Endothelial cell of umbilical vein (primary cell): Measurements from ENCODE around the gene TMSB10. TPM values are rescaled to one million over a fixed set of nuclear protein-coding genes. Genes with fewer than 3 reads are reported as not detected.

Source experiments
- BruUV-seq: library from RNA; stranded (reverse); fragments of 400-500 nt; replicated peaks from 2 replicates; lab custom pipeline; 2021; lab: Mats Ljungman, UMichigan
- CTCF ChIA-PET: fragments of 300-600, 350-600 bp; sonication (Branson Sonifier 250); formaldehyde crosslinking; loops from one replicate; lab custom pipeline; 2021; ENCODE audit warnings: antibody characterized with exemption, inconsistent platforms; lab: Charles Lee
- POLR2A ChIA-PET: fragments of 300-600, 350-600 bp; sonication (Branson Sonifier 250); formaldehyde crosslinking; loops from one replicate; lab custom pipeline; 2021; ENCODE audit warnings: antibody characterized with exemption, inconsistent platforms; lab: Charles Lee
- DNase-seq: peaks from one replicate; pipeline ENCODE4 v3.0.0-alpha.2; 2011; ENCODE audit warnings: low read depth, low spot score
- FAIRE-seq: peaks from 2 replicates; lab custom pipeline; 2011; peaks lifted over from hg19 to GRCh38; lab: Jason Lieb, UNC
- H2AFZ ChIP-seq: 2 replicates; pipeline ENCODE4 v1.6.0; 2012; ENCODE audit warnings: low read depth, low read length, control low read depth, inconsistent platforms
- H3K27ac ChIP-seq: 2 replicates; pipeline ENCODE4 v1.5.1; 2011; ENCODE audit warnings: low read depth, mild to moderate bottlenecking, control low read depth, low read length, moderate library complexity; ENCODE audit not compliant: insufficient read depth
- H3K27me3 ChIP-seq, 2 experiments: 2 replicates each; pipeline versions ENCODE4 v1.6.0 to v1.6.1; 2011; ENCODE audit warnings: low read length in 2 of 2, mixed read lengths in 1 of 2; ENCODE audit not compliant: control insufficient read depth in 2 of 2, insufficient read depth in 2 of 2
- H3K36me3 ChIP-seq, 2 experiments: 2 replicates in 1 of 2; 3 replicates in 1 of 2; pipeline ENCODE4 v1.5.1; 2011; ENCODE audit warnings: low read length in 2 of 2, mild to moderate bottlenecking in 1 of 2, moderate library complexity in 1 of 2; ENCODE audit not compliant: control insufficient read depth in 2 of 2, insufficient read depth in 2 of 2; ENCODE audit errors: extremely low read depth in 1 of 2
- H3K4me1 ChIP-seq: 3 replicates; pipeline ENCODE4 v1.5.1; 2011; ENCODE audit warnings: mild to moderate bottlenecking, low read length; ENCODE audit not compliant: control insufficient read depth, insufficient read depth; ENCODE audit errors: extremely low read depth
- H3K4me2 ChIP-seq: 2 replicates; pipeline ENCODE4 v1.6.1; 2011; ENCODE audit warnings: low read length, control low read depth, mixed read lengths; ENCODE audit not compliant: insufficient read depth
- H3K4me3 ChIP-seq, 3 experiments: fragments of 200-600 bp in 1 of 3; sonication (generic), shearing (Covaris generic) in 1 of 3; replicated peaks in 1 of 3; 2 replicates each; pipeline ENCODE4 v1.5.1; 2011 to 2016; ENCODE audit warnings: control low read depth in 3 of 3, low read length in 3 of 3, mild to moderate bottlenecking in 2 of 3, inconsistent platforms in 1 of 3, low read depth in 1 of 3, moderate library complexity in 1 of 3; ENCODE audit not compliant: insufficient read depth in 1 of 3
- H3K79me2 ChIP-seq: 2 replicates; pipeline ENCODE4 v1.6.0; 2012; ENCODE audit warnings: low read length, inconsistent platforms; ENCODE audit not compliant: control insufficient read depth, insufficient read depth
- H3K9ac ChIP-seq: replicated peaks from 2 replicates; pipeline ENCODE3; 2011; ENCODE audit warnings: low read length, control low read depth; ENCODE audit not compliant: insufficient read depth; ENCODE audit errors: extremely low read depth
- H3K9me1 ChIP-seq: replicated peaks from 3 replicates; pipeline ENCODE4 v1.6.0; 2011; ENCODE audit warnings: mild to moderate bottlenecking, low read length; ENCODE audit not compliant: control insufficient read depth, insufficient read depth; ENCODE audit errors: extremely low read depth
- H3K9me3 ChIP-seq: replicated peaks from 2 replicates; pipeline ENCODE4 v1.5.1; 2012; ENCODE audit warnings: low read length, inconsistent platforms; ENCODE audit not compliant: control insufficient read depth, insufficient read depth
- H4K20me1 ChIP-seq: replicated peaks from 2 replicates; pipeline ENCODE3; 2011; ENCODE audit warnings: mild to moderate bottlenecking, low read length; ENCODE audit not compliant: control insufficient read depth, insufficient read depth; ENCODE audit errors: extremely low read depth
- CTCF ChIP-seq, 2 donors: IDR thresholded peaks; 1 replicate in 1 of 2; 2 replicates in 1 of 2; pipeline ENCODE4 v1.5.1; 2011; ENCODE audit warnings: low read length in 2 of 2, mild to moderate bottlenecking in 2 of 2, moderate library complexity in 2 of 2, control low read depth in 1 of 2, inconsistent platforms in 1 of 2, low read depth in 1 of 2; ENCODE audit not compliant: insufficient read depth in 1 of 2; ENCODE audit errors: extremely low read depth in 1 of 2
- EZH2 ChIP-seq: IDR thresholded peaks from 2 replicates; pipeline ENCODE4 v1.6.1; 2012; ENCODE audit warnings: borderline replicate concordance, low read depth, mild to moderate bottlenecking, moderate library complexity, low read length, inconsistent platforms; ENCODE audit not compliant: severe bottlenecking
- FOS ChIP-seq: IDR thresholded peaks from 2 replicates; pipeline ENCODE4 v1.6.1; 2011; ENCODE audit warnings: mild to moderate bottlenecking, low read length, moderate library complexity, borderline replicate concordance; ENCODE audit not compliant: insufficient read depth
- GATA2 ChIP-seq: IDR thresholded peaks from 2 replicates; pipeline ENCODE4 v1.7.0; 2011; ENCODE audit warnings: low read depth, mild to moderate bottlenecking, moderate library complexity, mixed read lengths, low read length; ENCODE audit not compliant: insufficient read length, insufficient read depth
- JUN ChIP-seq: IDR thresholded peaks from 2 replicates; pipeline ENCODE4 v1.6.1; 2011; ENCODE audit warnings: borderline replicate concordance, low read depth; ENCODE audit not compliant: insufficient read length, insufficient read depth
- MAX ChIP-seq: IDR thresholded peaks from 2 replicates; pipeline ENCODE4 v1.6.1; 2011; ENCODE audit not compliant: insufficient read depth, insufficient read length
- MYC ChIP-seq: IDR thresholded peaks from one replicate; pipeline ENCODE4 v1.6.1; 2011; ENCODE audit warnings: mild to moderate bottlenecking, low read depth, low read length
- POLR2A ChIP-seq: IDR thresholded peaks from 2 replicates; pipeline ENCODE4 v1.6.1; 2012; ENCODE audit warnings: low read depth, mild to moderate bottlenecking, control low read depth, low read length
- POLR2AphosphoS5 ChIP-seq: IDR thresholded peaks from 2 replicates; pipeline ENCODE4 v1.6.1; 2012; ENCODE audit warnings: low read depth, mild to moderate bottlenecking, control low read depth, low read length, moderate library complexity; ENCODE audit not compliant: insufficient read depth
- dilution Hi-C: fragments of 300-500 bp; cut with MboI; formaldehyde crosslinking; loops from one replicate; pipeline ENCODE4 v1.15.0; 2019; ENCODE audit warnings: low sequenced_read_pairs; ENCODE audit not compliant: extremely low pct_ligation_motif_present
- intact Hi-C: fragments of 100-400 bp; cut with micrococcal nuclease; formaldehyde crosslinking; loops from one replicate; pipeline ENCODE4 v1.10.0; 2022
- polyA plus RNA-seq, 4 experiments: library from polyadenylated mRNA; depleted of rRNA in 3 of 4; stranded (reverse) in 3 of 4; unstranded in 1 of 4; fragments of >200 nt; gene quantifications; 2 replicates each; pipeline versions ENCODE4 v1.2.1 to v1.2.3, GENCODE V29; 2011 to 2012; ENCODE audit warnings: missing spikeins in 1 of 4
- total RNA-seq: library from RNA; stranded (reverse); gene quantifications from 2 replicates; pipeline ENCODE4 v1.2.3, GENCODE V29; 2021

Gene TMSB10
- total and polyA plus RNA-seq, 2 donors (not counting 3 experiments of a cell fraction or from before 2014, with no cell fraction given) = 2,774 to 4,015 TPM

GRCh38 chr2:84891355-84892010 is 14.0 kb upstream of the TMSB10 start:
- H3K27ac ChIP-seq = no peak overlapping the region
- no TSS peak for BruUV-seq
- no peaks in the 10 kb centered on the region for H3K36me3 ChIP-seq
- DNase-seq (no peak), FAIRE-seq (no peak)
- H3K27me3 ChIP-seq = no peaks in the 10 kb centered on the region
- intact Hi-C loops (no loop called here), dilution Hi-C loops (no loop called here)
- TF ChIP-seq EZH2 (no peak), CTCF (IDR thresholded peaks at IDR 0.05; ENCODE audit: extremely low read depth in 1 of 2, insufficient read depth in 1 of 2, low read depth in 1 of 2, low read length in 2 of 2) (no peak), MYC (no peak), POLR2AphosphoS5 (no peak), POLR2A (no peak), MAX (no peak), JUN (no peak), GATA2 (no peak), FOS (no peak)
- POLR2A ChIA-PET = no interaction called here
- CTCF ChIA-PET = interaction anchor here (2.9 kb wide), 1 partner anchor 9 kb away, joined by 12 read pairs; no protein-coding TSS in a partner anchor
- no peak overlapping the region for H3K4me3 ChIP-seq
- no peaks in the 10 kb centered on the region for H4K20me1 ChIP-seq
- H3K9ac ChIP-seq = no peak overlapping the region
- H3K4me2 ChIP-seq = no peak overlapping the region
- H3K79me2 ChIP-seq = no peaks in the 10 kb centered on the region
- H3K9me3 ChIP-seq = no peaks in the 10 kb centered on the region
- H2AFZ ChIP-seq = no peak overlapping the region
- H3K4me1 ChIP-seq = peaks cover 9% of the 10 kb centered on the region
- no peaks in the 10 kb centered on the region for H3K9me1 ChIP-seq
